SK-N-MC (cell line): ENCODE results near the gene OXGR1.

Source experiments
- EZH2 ChIP-seq: fragments of 200-600 bp; sonication (generic); IDR thresholded peaks from one replicate; pipeline ENCODE4 v1.6.1; 2017; ENCODE audit warnings: antibody characterized with exemption
- FOXP2 ChIP-seq: optimal IDR thresholded peaks from 2 replicates; pipeline ENCODE3; 2011; ENCODE audit warnings: mild to moderate bottlenecking, moderate library complexity; ENCODE audit not compliant: insufficient read depth; ENCODE audit errors: extremely low read length, control extremely low read depth
- POLR2AphosphoS5 ChIP-seq: IDR thresholded peaks from 2 replicates; pipeline ENCODE4 v1.6.1; 2012; ENCODE audit warnings: mild to moderate bottlenecking, low read depth, low read length, borderline replicate concordance

DNA sequence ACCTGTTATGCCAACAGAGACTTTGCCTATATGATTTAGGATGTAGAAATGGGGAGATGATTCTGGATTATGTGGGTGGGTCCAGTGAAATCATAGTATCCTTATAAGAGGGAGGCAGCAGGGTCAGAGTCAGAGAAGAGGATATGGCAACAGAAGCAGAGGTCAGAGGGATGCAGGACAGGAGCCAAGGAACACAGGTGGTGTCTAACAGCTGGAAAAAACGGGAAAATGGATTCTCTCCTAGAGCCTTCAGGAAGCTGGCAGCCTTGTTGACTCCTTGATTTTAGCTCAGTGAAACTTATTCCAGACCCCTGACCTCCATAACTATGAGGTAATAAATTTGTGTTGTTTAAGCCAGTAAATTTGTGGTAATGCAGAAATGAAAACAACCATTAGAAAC, 28.8 kb upstream of the OXGR1 start:
- TF ChIP-seq POLR2AphosphoS5 (no peak), EZH2 (no peak), FOXP2 (no peak)
